NCI-H187 treated with DMSO at 0.1 percent for 48 hours (cell line): ENCODE results near the gene SPATA16.
"Not testable (repeated sequence)": the region's sequence is repeated elsewhere in the genome, so short reads cannot be mapped to it uniquely, and the experiment has no call there.

ENCODE experiments used
- DNase-seq: peaks from one replicate; lab custom pipeline; 2025; lab: John Stamatoyannopoulos, UW

The SPATA16 gene

GRCh38 chr3:173004681-173005080 is 136.4 kb downstream of the SPATA16 start:
- DNase-seq: no peak

GRCh38 chr3:173003956-173004355 is 137.1 kb downstream of the SPATA16 start:
- DNase-seq: no peak

GRCh38 chr3:173003471-173003870 is 137.6 kb downstream of the SPATA16 start:
- no peak for DNase-seq

GRCh38 chr3:173001622-173002021 is 139.4 kb downstream of the SPATA16 start:
- DNase-seq: no peak

GRCh38 chr3:173000553-173000952 is 140.5 kb downstream of the SPATA16 start:
- DNase-seq: no peak

GRCh38 chr3:172993412-172993811 is 147.6 kb downstream of the SPATA16 start:
- no peak for DNase-seq

GRCh38 chr3:172991424-172991996 is 149.5 kb downstream of the SPATA16 start:
- DNase-seq: no peak

- DNase-seq: no peak
Observed at GRCh38 chr3:172989373-172989772, 151.7 kb downstream of the SPATA16 start.

- no peak for DNase-seq
Observed at GRCh38 chr3:172987273-172987672, 153.8 kb downstream of the SPATA16 start.

GRCh38 chr3:172984914-172985313 is 156.1 kb downstream of the SPATA16 start:
- no peak for DNase-seq

GRCh38 chr3:172982736-172983364 is 158.2 kb downstream of the SPATA16 start:
- DNase-seq: no peak

GRCh38 chr3:172981407-172981983 is 159.5 kb downstream of the SPATA16 start:
- DNase-seq: no peak

- no peak for DNase-seq
Observed at GRCh38 chr3:172980849-172981248, 160.2 kb downstream of the SPATA16 start.

- DNase-seq: no peak
Observed at GRCh38 chr3:172977696-172978095, 163.3 kb downstream of the SPATA16 start.

GRCh38 chr3:172974969-172975368 is 166.1 kb downstream of the SPATA16 start:
- no peak for DNase-seq

- peak; percentile 85 for DNase-seq
Observed at GRCh38 chr3:172973799-172974198, 167.2 kb downstream of the SPATA16 start.

GRCh38 chr3:172972717-172973116 is 168.3 kb downstream of the SPATA16 start:
- no peak for DNase-seq

GRCh38 chr3:172972067-172972466 is 169.0 kb downstream of the SPATA16 start:
- DNase-seq: no peak

- DNase-seq: no peak
Observed at GRCh38 chr3:172968646-172969045, 172.4 kb downstream of the SPATA16 start.

GRCh38 chr3:172965256-172965655 is 175.8 kb downstream of the SPATA16 start:
- DNase-seq: no peak

- DNase-seq: not testable (repeated sequence)
Observed at GRCh38 chr3:172960626-172961182, 180.3 kb downstream of the SPATA16 start.

GRCh38 chr3:172958565-172958964 is 182.5 kb downstream of the SPATA16 start:
- DNase-seq: no peak

- no peak for DNase-seq
Observed at GRCh38 chr3:172953571-172953970, 187.5 kb downstream of the SPATA16 start.
